Measurements from ENCODE around the gene MAGI1. TPM values are rescaled to one million over a fixed set of nuclear protein-coding genes. Genes with fewer than 3 reads are reported as not detected.

Gene MAGI1
- total RNA-seq, 2 experiments from 2014 or later: 0.18 to 0.25 TPM

DNA sequence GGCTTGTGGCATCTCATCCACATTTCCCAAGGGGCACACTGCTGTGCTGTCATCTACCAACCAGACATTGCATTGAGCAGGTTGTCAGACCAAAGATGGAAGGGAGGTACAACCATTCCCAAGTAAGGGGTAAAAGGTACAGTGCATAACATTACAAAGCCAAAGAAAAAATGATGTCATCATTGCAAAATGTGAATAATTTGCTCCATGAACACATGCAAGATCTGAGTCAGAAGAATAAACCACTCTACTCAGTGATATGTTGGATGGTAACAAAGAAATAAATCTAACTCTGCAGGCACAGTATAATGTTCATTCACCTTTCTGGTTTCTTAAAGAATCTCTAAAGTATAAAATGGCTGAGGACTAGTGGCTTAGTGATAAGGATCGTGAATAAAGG lies 202.7 kb downstream of the MAGI1 start:
- DNase-seq: no peak
- CTCF ChIA-PET: no interaction called here
- no peaks in the 10 kb centered on the region for H3K36me3 Mint-ChIP-seq (ENCODE audit: low read depth)

DNA sequence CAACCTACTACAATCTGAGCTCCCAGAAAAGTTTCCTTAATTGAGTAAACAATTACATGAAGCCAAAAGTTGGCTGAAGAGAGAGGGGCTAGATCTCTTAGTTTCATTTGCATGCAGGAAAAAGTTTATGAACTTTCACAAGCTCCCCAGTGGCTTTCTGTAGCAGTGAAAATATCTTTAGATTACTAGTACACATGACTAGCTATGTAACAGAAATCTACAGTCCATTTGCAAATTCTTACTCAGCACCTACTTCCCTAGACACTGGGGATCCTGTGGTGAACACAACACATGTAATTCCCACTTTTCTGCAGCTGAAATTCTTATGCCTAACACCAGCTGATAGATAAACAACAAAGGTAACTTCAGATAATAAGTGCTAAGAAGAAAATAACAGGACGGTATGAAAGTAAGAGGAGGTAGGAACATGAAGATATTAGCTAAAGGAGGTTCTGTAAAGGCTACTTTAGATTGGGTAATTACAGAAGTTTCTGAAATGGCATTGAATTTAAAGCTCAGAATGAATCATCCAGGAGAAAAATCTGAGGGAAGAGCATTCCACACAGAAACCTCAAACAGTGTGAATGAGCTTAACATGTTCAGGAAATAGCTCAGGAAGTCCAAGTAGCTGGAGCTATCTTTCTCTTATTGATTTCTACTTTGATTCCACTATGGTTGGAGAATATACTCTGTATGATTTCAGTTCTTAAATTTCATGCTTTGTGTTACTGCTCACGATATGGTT lies 204.8 kb downstream of the MAGI1 start:
- ChIA-PET POLR2A (no interaction called here), CTCF (no interaction called here)
- no peaks in the 10 kb centered on the region for H3K27me3 Mint-ChIP-seq
- H3K4me3 Mint-ChIP-seq: no peak overlapping the region
- H3K4me1 Mint-ChIP-seq: no peaks in the 10 kb centered on the region
- no peak overlapping the region for H3K27ac Mint-ChIP-seq
- DNase-seq: no peak
- H3K9me3 Mint-ChIP-seq: no peaks in the 10 kb centered on the region
- H3K36me3 Mint-ChIP-seq (ENCODE audit: low read depth): no peaks in the 10 kb centered on the region

More for the DNA sequence above, 202.7 kb downstream of the MAGI1 start:
- H3K27ac Mint-ChIP-seq: no peak overlapping the region
- no peaks in the 10 kb centered on the region for H3K4me1 Mint-ChIP-seq
- H3K4me3 Mint-ChIP-seq: no peak overlapping the region
- POLR2A ChIA-PET: no interaction called here
- H3K27me3 Mint-ChIP-seq: no peaks in the 10 kb centered on the region
- H3K9me3 Mint-ChIP-seq: no peaks in the 10 kb centered on the region

DNA sequence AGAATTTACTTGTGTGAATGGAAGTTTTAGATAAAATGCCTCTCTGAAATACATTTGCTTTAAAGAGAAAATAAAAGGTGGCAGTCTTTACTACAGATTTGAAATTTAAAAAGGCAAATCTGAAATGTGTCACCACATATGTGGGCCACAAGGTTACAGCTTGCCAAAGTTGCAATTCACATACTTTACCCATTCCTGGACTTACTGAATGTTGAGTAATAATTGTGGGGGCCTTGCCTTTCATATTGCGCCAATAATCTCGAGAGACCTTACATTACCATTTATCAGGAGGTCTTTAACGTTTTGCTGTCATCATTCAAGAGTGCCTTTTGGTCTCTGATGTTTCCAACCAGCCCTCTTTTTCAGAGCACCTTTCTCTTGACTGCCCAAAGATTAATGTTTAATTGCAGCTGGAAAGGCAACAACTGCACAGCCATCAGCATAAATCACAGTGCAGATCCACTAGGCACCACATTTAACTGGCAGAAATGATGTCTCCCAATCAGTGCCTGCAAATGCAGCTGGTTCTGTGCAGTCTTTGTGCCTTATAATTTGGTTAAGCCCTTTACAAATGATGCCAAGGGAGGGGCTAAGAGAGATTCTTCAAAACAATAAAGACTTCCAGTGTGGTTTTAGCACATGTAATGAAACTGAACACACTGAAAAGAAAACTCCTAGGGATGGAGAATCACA lies 206.8 kb downstream of the MAGI1 start:
- Mint-ChIP-seq H3K36me3 (ENCODE audit: low read depth) (no peaks in the 10 kb centered on the region), H3K4me1 (no peaks in the 10 kb centered on the region), H3K4me3 (no peak overlapping the region), H3K27me3 (no peaks in the 10 kb centered on the region), H3K9me3 (no peaks in the 10 kb centered on the region), H3K27ac (no peak overlapping the region)
- ChIA-PET POLR2A (no interaction called here), CTCF (no interaction called here)
- DNase-seq: no peak

DNA sequence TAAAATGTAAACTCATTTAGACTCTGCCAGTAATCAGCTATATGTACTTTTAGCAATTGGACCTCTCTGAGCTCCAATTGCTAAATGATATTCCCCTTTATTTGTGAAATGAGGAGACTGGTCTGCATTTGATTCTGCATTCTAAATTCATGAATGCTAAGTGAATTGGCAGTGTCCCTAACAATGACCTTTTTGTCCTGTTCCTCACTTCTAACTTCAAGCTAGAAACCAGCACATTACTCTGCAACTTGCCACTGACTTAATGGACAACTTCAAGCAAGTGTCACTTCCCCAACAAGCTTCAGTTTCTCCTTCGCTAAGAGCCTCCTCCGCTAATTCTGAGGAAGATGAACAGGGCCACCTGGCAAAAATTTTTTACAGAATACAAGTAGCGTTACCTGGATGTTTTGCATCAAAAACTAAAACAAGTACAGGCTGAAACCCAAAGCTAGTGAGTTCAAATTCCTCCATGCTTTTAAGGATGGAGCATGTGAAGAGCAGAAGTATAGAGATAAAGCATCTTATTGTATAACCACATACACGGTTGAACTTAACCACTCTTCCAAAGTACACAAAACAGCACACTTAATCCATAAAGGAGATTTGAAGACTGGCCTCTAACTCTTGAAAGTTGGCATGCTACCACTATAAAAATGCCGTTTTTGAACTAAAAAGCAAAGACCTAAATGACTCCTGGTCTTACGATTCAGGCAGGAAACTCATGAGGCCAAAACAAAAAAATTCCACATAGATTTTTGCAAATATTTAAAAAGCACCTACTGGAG lies 207.6 kb downstream of the MAGI1 start:
- POLR2A ChIA-PET: no interaction called here
- H3K4me3 Mint-ChIP-seq: no peak overlapping the region
- no peaks in the 10 kb centered on the region for H3K4me1 Mint-ChIP-seq
- H3K27ac Mint-ChIP-seq: no peak overlapping the region
- no peaks in the 10 kb centered on the region for H3K36me3 Mint-ChIP-seq (ENCODE audit: low read depth)
- no peak for DNase-seq
- H3K9me3 Mint-ChIP-seq: no peaks in the 10 kb centered on the region
- CTCF ChIA-PET: no interaction called here
- H3K27me3 Mint-ChIP-seq: no peaks in the 10 kb centered on the region

DNA sequence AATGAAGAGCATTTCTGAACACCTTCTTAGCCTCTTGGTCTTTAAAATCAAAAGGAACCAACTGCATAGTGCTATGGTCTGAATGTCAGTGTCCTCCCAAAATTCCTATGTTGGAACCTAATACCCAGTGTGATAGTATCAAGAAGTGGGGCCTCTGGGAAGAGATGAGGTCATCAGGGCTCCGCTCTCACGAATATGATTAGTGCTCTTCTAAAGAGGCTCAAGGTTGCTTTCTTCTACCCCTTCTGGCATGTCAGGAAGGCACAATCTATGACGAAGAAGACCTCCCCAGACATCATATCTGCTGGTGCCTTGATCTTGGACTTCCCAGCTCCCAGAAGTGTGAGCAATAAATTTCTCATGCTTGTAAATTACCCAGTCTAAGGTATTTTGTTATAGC lies 209.5 kb downstream of the MAGI1 start:
- H3K4me3 Mint-ChIP-seq: no peak overlapping the region
- POLR2A ChIA-PET: no interaction called here

DNA sequence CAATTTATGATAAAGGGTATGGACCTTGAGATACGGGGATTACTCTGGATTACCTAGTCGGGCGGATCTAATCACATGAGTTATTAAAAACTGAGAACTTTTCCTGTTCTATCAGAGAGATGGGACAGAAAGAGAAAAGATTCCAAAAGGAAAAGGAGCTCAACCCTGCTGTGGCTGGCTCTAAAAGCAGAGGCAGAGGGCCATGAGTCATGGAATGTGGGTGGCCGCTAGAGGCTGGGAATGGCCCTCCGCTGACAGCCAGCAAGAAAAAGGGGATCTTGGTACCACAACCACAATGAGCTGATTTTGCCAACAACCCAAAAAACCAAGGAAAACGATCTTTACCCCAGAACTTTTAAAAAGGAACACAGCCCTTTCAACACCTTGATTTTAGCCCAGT lies 210.0 kb downstream of the MAGI1 start:
- H3K4me1 Mint-ChIP-seq: no peaks in the 10 kb centered on the region
- CTCF ChIA-PET: no interaction called here

More for the DNA sequence above, 209.5 kb downstream of the MAGI1 start:
- H3K27ac Mint-ChIP-seq: no peak overlapping the region
- no peaks in the 10 kb centered on the region for H3K27me3 Mint-ChIP-seq
- DNase-seq: no peak
- no peaks in the 10 kb centered on the region for H3K9me3 Mint-ChIP-seq
- H3K4me1 Mint-ChIP-seq: no peaks in the 10 kb centered on the region
- H3K36me3 Mint-ChIP-seq (ENCODE audit: low read depth): no peaks in the 10 kb centered on the region
- CTCF ChIA-PET: no interaction called here

DNA sequence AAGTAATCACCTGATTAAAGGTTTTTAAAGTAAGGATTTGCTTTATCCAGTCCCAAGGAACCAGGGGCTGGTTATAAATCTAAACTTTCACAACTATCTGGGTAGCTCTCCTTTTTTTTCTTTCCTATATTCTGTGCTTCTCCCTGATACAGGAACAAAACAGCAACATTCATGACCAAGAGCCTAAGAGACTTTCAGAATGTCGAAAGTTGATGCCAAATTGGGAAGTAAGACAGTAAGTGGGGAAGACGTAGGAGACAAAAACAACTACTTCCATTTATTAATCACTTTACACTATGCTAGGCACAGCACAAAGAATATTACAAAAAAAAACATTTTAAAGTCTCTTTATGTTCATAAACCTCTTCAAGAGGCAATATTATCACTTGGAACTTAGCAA lies 211.6 kb downstream of the MAGI1 start:
- Mint-ChIP-seq H3K4me3 (no peak overlapping the region), H3K36me3 (ENCODE audit: low read depth) (no peaks in the 10 kb centered on the region), H3K9me3 (no peaks in the 10 kb centered on the region), H3K27me3 (no peaks in the 10 kb centered on the region), H3K4me1 (no peaks in the 10 kb centered on the region), H3K27ac (no peak overlapping the region)
- POLR2A ChIA-PET: no interaction called here
- CTCF ChIA-PET: no interaction called here
- no peak for DNase-seq

More for the DNA sequence above, 210.0 kb downstream of the MAGI1 start:
- Mint-ChIP-seq H3K27ac (no peak overlapping the region), H3K4me3 (no peak overlapping the region), H3K27me3 (no peaks in the 10 kb centered on the region), H3K36me3 (ENCODE audit: low read depth) (no peaks in the 10 kb centered on the region), H3K9me3 (no peaks in the 10 kb centered on the region)
- POLR2A ChIA-PET: no interaction called here
- DNase-seq: no peak

DNA sequence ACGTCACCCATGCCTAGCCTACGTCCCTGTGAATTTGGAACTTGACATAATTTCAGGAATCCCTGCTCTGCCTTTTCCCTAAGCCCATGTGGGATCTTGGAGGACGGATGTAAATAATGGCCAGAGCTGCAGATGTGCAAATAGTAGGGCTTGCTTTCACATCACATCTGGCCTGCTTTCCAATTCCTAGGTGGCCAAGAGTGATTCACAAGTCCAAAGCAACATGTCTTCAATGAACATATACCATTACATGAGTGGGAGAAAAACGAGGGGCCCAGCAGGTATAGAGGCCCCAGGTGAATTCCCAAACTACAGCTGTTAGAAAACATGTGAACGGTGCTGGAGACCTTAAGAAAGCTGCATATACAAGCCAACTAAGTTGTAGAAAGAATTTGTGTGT lies 214.6 kb downstream of the MAGI1 start:
- H3K27me3 Mint-ChIP-seq: no peaks in the 10 kb centered on the region
- no peak overlapping the region for H3K27ac Mint-ChIP-seq
- no peaks in the 10 kb centered on the region for H3K9me3 Mint-ChIP-seq
- H3K36me3 Mint-ChIP-seq (ENCODE audit: low read depth): no peaks in the 10 kb centered on the region
- ChIA-PET CTCF (no interaction called here), POLR2A (no interaction called here)
- DNase-seq: no peak
- H3K4me1 Mint-ChIP-seq: no peaks in the 10 kb centered on the region
- no peak overlapping the region for H3K4me3 Mint-ChIP-seq

DNA sequence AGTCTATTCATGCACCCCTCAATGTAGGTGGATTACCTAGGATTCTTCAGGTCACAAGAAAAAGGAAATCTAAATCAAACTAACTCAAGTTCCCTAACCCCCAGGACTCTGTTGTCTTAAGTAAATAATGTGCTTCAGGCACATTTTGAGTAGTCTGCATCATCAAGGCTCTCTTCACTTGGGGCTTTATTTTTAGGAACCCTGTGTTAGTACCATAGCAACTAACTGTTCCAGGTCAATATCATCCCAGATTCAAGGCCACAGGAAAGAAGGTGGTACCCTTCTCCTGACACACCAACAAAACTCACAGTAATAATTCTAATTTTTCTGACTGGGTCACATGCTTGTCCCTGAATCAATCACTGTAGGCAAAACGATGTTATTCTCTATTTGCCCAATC lies 218.1 kb downstream of the MAGI1 start:
- no peak overlapping the region for H3K4me3 Mint-ChIP-seq
- no peak for DNase-seq
- ChIA-PET CTCF (no interaction called here), POLR2A (no interaction called here)
- no peaks in the 10 kb centered on the region for H3K9me3 Mint-ChIP-seq
- H3K4me1 Mint-ChIP-seq: no peaks in the 10 kb centered on the region
- no peaks in the 10 kb centered on the region for H3K36me3 Mint-ChIP-seq (ENCODE audit: low read depth)
- no peaks in the 10 kb centered on the region for H3K27me3 Mint-ChIP-seq
- H3K27ac Mint-ChIP-seq: no peak overlapping the region

DNA sequence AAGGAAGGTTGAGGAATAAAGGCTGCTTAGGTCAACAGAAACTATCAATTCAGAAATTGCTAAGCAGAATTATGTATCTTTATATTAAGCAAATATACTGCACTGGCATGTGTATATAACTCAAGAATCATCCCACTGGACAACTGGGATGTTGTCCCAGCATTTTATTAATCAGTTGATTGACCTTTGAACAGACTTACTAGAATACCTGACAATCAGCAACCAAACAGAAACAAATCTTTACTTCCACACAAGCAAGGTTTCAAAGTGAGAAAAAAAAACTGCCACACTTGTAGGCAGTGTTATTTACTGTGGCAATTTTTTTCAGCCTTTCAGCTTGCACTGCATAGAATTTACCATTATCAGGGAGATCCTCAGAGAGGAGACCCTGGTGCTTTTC lies 218.8 kb downstream of the MAGI1 start:
- H3K36me3 Mint-ChIP-seq (ENCODE audit: low read depth): no peaks in the 10 kb centered on the region
- H3K27me3 Mint-ChIP-seq: no peaks in the 10 kb centered on the region
- no peaks in the 10 kb centered on the region for H3K4me1 Mint-ChIP-seq
- DNase-seq: no peak
- CTCF ChIA-PET: no interaction called here
- H3K27ac Mint-ChIP-seq: no peak overlapping the region
- H3K9me3 Mint-ChIP-seq: no peaks in the 10 kb centered on the region
- POLR2A ChIA-PET: no interaction called here
- no peak overlapping the region for H3K4me3 Mint-ChIP-seq

DNA sequence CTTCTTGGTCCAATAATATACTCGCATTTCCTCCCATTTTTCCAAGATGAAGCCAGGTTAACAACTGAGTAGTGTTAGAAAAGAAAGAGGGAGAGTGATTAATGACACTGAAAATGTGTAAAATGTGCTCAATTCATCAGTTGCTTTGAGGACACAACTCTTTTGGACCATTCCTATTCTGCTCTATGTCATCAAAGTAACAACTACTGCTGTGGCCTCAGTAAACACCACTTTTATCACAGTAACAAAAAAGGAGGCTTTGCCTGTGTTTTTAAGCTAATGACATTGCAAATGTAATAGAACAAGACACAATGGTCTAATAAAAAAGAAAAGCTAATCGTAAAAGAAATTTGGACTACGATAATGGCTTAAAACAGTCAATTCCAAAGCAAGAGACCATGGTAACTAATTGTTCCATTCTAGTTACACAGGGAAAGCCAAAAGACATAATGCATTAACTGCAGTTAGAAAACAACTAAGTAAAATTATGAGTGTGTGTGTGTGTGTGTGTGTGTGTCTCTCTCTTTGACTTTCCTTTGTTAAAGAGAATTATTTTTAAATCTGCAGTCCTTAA lies 221.1 kb downstream of the MAGI1 start:
- Mint-ChIP-seq H3K27ac (no peak overlapping the region), H3K27me3 (no peaks in the 10 kb centered on the region), H3K4me3 (no peak overlapping the region), H3K4me1 (no peaks in the 10 kb centered on the region), H3K9me3 (no peaks in the 10 kb centered on the region), H3K36me3 (ENCODE audit: low read depth) (no peaks in the 10 kb centered on the region)
- ChIA-PET CTCF (no interaction called here), POLR2A (no interaction called here)
- no peak for DNase-seq

DNA sequence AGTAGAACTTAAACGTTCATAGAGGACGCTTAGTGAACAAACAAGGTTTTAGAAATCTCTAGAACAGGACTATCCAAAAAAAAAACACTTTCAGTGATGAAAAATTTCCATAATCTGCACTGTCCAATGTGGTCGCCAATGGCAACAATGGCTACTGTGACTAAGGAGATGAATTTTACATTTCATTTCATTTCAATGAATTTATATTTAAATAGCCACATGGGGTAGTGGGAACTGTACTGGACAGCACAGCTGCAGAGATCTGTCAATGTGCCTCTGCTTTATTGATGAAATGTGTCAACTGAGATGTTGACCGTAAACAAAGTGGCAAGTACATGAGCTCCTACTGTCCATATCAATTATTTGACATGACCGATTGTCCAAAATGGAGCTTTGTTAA lies 222.5 kb downstream of the MAGI1 start:
- POLR2A ChIA-PET: no interaction called here
- CTCF ChIA-PET: no interaction called here
- H3K27ac Mint-ChIP-seq: no peak overlapping the region
- H3K4me3 Mint-ChIP-seq: no peak overlapping the region
- no peak for DNase-seq
- no peaks in the 10 kb centered on the region for H3K27me3 Mint-ChIP-seq
- H3K36me3 Mint-ChIP-seq (ENCODE audit: low read depth): no peaks in the 10 kb centered on the region
- no peaks in the 10 kb centered on the region for H3K9me3 Mint-ChIP-seq
- no peaks in the 10 kb centered on the region for H3K4me1 Mint-ChIP-seq

DNA sequence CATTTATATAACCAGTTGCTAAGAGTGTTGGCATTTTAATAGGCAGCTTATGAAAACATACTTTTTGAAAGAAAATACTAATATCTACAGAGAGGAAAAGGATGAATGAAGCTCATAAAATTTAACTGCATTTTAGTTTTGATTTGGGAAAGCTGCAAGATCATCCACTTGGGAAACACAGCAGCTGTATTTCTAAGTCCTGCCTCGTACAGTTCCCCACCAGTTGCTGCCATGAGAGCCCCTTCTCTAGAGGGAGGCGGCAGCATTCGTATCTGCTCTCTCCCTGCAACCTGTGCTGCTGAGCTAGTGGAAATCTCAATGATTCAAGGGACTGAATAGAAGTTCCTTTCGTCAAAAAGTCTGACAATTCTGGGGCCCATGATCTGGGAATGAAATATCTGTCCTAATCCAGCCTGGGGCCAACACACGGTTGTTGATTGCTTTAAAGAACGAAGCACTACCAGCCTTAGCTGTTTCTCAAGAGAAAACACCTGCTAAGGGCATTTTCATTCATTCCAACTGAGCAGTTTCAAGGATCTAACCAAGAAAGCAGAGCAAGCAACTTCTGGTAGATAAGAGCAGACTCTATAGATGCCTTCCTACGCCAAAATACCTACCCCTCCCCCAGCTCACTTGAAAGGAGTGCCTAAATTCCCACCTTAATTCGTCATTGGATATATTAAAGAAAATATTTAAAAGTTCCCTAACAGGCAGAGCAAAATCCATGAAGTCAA lies 223.7 kb downstream of the MAGI1 start:
- CTCF ChIA-PET: no interaction called here
- H3K27ac Mint-ChIP-seq: no peak overlapping the region
- H3K27me3 Mint-ChIP-seq: no peaks in the 10 kb centered on the region
- DNase-seq: no peak
- H3K4me3 Mint-ChIP-seq: no peak overlapping the region
- no peaks in the 10 kb centered on the region for H3K36me3 Mint-ChIP-seq (ENCODE audit: low read depth)
- H3K9me3 Mint-ChIP-seq: no peaks in the 10 kb centered on the region
- H3K4me1 Mint-ChIP-seq: no peaks in the 10 kb centered on the region
- POLR2A ChIA-PET: no interaction called here

All from activated CD4-positive, alpha-beta memory T cell treated with anti-CD3 and anti-CD28 coated beads, Interleukin-2, amount 10 ng/mL, durations not matched to agents 7 days and 5 days (primary cell).